ENCODE measurements around the gene CNOT6.
"Not testable (repeated sequence)": the region's sequence is repeated elsewhere in the genome, so short reads cannot be mapped to it uniquely, and the experiment has no call there.

CNOT6 gene

DNA sequence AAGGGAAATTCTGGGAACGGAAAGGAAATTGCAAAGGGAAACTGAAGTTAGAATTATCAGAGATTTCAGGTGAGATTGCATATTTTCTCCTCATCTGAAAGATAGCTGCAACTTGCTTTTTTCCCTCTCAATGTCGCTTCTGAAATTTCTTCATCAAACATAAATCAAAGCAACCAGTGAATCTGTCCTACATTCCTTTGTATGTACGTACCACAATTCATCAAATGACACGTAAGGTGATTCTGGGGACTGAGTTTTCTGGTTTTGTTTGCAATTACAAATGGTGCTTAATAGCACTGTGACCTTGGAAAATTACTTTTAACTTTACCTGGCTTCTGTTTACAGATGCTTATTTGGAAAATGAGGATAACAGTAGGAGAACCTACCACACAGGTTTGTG, 21.9 kb upstream of the CNOT6 start:
- no peak for FAIRE-seq

DNA sequence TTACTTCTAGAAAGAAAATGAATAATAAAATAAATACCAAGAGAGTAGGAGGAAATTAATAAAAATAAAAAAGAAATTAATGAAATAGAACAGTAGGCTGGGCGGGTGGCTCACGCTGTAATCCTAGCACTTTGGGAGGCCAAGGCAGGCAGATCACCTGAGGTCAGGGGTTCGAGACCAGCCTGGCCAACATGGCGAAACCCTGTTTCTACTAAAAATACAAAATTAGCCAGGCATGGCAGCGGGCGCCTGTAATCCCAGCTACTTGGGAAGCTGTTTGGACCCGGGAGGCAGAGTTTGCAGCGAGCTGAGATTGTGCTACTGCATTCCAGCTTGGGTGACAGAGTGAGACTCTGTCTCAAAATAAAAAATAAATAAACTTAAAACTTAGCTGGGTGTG, 20.8 kb upstream of the CNOT6 start:
- FAIRE-seq = not testable (repeated sequence)

GRCh38 chr5:180474569-180474968, 19.6 kb upstream of the CNOT6 start:
- no peak for FAIRE-seq

DNA sequence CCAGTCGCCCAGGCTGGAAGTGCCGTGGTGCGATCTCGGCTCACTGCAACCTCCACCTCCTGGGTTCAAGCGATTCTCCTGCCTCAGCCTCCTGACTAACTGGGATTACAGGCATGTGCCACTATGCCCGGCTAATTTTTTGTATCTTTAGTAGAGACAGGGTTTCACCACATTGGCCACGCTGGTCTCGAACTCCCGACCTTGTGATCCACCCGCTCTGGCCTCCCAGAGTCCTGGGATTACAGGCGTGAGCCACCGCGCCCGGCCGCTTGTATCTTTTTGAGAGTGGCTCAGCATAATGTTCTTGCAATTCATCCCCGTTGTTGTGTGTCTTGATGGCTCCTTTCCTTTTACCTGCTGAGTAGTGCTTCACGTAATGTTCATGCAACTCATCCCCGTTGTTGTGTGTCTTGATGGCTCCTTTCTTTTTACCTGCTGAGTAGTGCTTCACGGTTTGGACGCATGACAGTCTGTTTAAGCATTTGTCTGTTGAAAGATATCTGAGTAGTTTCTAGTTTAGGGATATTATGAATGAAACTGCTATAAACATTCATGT, 18.1 kb upstream of the CNOT6 start:
- FAIRE-seq = not testable (repeated sequence)

- FAIRE-seq = no peak
Measured at GRCh38 chr5:180484813-180485212, 9.4 kb upstream of the CNOT6 start.

- FAIRE-seq = no peak
Measured at GRCh38 chr5:180486636-180487149, 7.5 kb upstream of the CNOT6 start.

DNA sequence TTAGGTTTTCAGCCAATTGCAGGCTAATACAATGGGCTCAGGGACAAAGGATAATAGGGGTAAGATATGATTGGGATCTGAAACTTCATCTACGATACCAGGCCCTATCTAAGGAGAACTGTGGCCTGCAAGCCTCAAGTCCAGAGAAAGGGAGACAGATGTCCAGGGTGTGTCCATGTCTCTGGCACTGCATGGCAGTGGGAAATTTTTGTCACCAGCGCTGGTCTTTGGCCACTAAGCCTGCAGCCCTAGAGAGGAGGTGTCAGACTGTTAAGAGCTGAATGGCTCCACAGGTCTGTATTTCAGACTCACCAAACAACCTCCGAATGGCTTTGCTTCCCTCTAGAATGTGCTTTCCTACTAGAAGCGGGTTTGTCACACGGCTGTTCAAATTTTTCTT, 6.6 kb upstream of the CNOT6 start:
- FAIRE-seq = no peak

DNA sequence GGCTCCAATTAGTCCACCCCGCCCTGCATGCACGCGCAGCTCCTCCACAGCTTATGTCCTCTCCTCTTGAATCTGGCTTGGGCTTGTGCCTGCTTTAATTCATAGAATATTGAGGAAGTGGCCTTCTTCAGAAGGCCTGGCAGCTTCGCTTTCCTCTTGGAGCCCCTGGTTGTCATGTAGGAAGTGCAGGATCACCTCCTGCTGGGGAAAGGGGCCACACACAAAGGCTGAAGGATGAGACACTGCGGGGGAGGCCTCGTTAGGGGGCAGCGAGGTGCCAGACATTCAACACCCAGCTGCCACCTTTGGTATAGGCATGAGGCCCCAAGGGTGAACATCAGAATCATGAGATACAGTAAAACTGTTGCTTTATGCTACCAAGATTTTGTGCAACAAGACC, 2.7 kb upstream of the CNOT6 start:
- FAIRE-seq = no peak

GRCh38 chr5:180492226-180492903, 1.8 kb upstream of the CNOT6 start:
- FAIRE-seq = no peak

GRCh38 chr5:180494510-180495181, 467 bp downstream of the CNOT6 start:
- FAIRE-seq = no peak

- FAIRE-seq = no peak
Measured at GRCh38 chr5:180495292-180495691, 1.1 kb downstream of the CNOT6 start.

GRCh38 chr5:180495991-180496741, 2.0 kb downstream of the CNOT6 start:
- no peak for FAIRE-seq

DNA sequence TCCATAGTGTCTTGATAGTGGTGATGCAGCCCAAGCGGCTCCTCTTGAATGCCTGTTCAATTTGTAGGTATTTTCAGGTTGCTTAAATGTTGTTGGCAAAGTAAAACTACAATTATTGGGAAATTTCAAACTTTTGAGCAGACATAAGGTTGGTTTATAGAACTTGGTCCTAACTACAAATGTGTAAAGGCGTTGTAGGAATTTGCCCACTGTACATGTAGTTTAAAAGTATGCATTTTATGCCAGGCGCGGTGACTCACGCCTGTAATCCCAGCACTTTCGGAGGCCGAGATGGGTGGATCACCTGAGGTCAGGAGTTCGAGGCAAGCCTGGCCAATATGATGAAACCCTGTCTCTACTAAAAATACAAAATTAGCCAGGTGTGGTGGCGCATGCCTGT, 2.6 kb downstream of the CNOT6 start:
- FAIRE-seq = not testable (repeated sequence)

- not testable (repeated sequence) for FAIRE-seq
Measured at GRCh38 chr5:180497865-180498264, 3.7 kb downstream of the CNOT6 start.

DNA sequence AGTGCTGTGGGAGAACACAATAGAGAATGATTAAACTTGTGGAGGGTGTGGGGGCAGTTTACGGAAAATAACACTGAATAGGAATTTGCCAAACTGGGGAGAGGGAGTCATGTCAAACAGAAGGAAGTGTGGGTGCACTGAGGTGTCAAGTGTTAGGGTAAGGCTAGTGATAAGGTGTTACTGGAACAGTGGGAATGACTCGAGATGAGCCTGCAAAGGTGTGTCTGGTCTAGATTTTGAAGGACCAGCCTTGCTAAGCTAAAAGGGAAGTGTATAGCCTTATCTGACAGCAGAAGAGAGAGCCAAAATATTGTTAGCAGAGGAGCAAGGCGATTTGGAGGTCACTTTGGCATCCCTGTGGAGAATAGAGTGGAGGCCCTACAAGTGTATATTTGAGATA, 4.2 kb downstream of the CNOT6 start:
- no peak for FAIRE-seq

GRCh38 chr5:180499684-180500083, 5.5 kb downstream of the CNOT6 start:
- no peak for FAIRE-seq

DNA sequence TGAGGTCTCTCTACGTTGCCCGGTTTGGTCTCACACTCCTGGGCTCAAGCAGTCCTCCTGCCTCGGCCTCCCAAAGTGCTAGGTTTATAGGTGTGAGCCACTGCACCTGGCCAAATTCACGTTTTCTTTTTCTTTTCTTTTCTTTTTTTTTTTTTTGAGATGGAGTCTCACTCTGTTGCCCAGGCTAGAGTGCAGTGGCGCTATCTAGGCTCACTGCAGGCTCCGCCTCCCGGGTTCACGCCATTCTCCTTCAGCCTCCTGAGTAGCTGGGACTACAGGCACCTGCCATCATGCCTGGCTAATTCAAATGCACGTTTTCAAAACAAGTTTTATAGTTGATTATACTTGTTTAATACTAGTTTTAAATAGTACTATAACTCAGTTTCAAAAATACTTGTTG, 6.1 kb downstream of the CNOT6 start:
- not testable (repeated sequence) for FAIRE-seq

DNA sequence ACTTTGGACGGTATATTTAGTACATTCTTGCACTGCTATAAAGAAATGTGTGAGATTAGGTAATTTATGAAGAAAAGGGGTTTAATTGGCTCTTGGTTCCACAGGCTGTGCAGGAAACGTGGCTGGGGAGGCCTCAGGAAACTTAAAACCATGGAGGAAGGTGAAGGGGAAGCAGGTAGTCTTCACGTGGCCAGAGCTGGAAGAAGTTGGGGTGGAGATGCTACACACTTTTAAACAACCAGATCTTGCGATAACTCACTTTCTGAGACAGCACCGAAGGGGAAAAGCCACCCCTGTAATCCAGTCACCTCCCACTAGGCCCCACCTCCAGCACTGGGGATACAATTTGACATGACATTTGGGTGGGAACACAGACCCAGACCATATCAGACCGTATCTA, 13.5 kb downstream of the CNOT6 start:
- no peak for FAIRE-seq

- no peak for FAIRE-seq
Measured at GRCh38 chr5:180515294-180515693, 21.1 kb downstream of the CNOT6 start.

DNA sequence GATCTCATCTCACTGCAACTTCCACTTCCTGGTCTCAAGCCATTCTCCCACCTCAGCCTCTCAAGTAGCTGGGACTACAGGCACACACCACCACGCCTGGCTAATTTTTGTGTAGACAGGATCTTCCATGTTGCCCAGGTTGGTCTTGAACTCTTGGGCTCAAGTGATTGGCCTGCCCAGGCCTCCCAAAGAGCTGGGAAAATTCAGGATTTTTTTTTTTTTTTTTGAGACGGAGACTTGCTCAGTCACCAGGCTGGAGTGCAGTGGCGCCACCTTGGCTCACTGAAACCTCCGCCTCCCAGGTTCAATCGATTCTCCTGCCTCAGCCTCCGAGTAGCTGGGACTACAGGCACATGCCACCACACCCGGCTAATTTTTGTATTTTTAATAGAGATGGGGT, 21.8 kb downstream of the CNOT6 start:
- not testable (repeated sequence) for FAIRE-seq

GRCh38 chr5:180516440-180516839, 22.3 kb downstream of the CNOT6 start:
- FAIRE-seq = no peak

DNA sequence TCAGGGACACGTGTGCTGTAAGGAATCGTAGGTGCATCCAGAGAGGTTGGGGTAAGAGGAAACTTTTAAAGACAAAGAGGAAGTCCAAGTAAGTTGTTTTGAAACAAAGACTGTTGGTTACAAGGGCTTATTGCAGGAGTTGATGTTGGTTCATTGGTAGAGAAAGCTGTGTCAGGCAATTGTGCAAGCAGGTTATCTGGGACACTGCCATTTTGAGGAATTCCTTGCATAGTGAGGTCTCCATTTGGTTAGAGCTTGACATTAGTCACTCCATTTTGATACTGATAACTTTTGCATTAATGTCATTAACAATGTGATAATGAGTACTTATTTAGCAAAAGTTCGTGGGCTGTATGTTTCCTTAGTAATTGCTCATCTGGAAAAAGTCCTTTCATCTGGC, 24.9 kb downstream of the CNOT6 start:
- no peak for FAIRE-seq

DNA sequence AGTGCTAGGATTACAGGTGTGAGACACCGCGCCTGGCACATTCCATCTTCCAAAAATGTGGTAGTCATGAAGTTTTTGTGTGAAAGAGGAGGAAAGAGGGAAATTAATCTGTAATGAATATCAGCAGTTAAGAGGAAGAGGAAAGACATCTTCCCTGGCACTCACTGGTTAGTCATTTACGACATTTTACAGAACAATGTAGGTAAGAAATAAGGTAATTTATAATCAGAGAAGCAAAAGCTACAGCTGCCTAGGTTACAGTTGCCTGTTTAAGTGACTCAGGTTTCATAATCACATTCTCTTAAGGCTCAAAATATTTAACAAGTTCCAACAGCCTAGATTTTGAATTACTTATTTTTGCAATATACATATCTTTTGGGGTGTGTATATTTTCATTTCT, 26.9 kb downstream of the CNOT6 start:
- FAIRE-seq = no peak
